HepG2 (cell line): ENCODE results near the gene MBD2.

Source experiments
- POLR2AphosphoS5 ChIP-seq: IDR thresholded peaks from 2 replicates; pipeline ENCODE4 v1.6.1; 2012; ENCODE audit warnings: low read depth, low read length
- XRCC5 ChIP-seq: fragments of 200-400 bp; formaldehyde crosslinking; optimal IDR thresholded peaks from 2 replicates; pipeline ENCODE3; 2017; ENCODE audit warnings: mild to moderate bottlenecking, low read length
- ZBTB4 ChIP-seq: sonication (generic); formaldehyde crosslinking; IDR thresholded peaks from 2 replicates; pipeline ENCODE4 v1.4.0; 2020; ENCODE audit warnings: missing genetic modification reagents, mild to moderate bottlenecking, borderline replicate concordance

GRCh38 chr18:54247511-54248175 is 23.2 kb upstream of the MBD2 start:
- TF ChIP-seq POLR2AphosphoS5 (no peak), XRCC5 (no peak), ZBTB4 (CRISPR knock-in tag) (no peak)
